HG03097 (cell line): ENCODE results near the gene CYB561.
"Not testable (repeated sequence)": the region's sequence is repeated elsewhere in the genome, so short reads cannot be mapped to it uniquely, and the experiment has no call there.

Experiments
- ATAC-seq: cut with Tn5 transposase; IDR thresholded peaks from one replicate; pipeline ENCODE4 v1.9.1; 2021; ENCODE audit not compliant: unreplicated experiment, low FRiP score

Gene CYB561

GRCh38 chr17:63479495-63480184 lies 33.5 kb upstream of the CYB561 start:
- ATAC-seq = no peak

GRCh38 chr17:63478814-63479494 lies 32.8 kb upstream of the CYB561 start:
- peak; percentile 80 for ATAC-seq

GRCh38 chr17:63477480-63478440 lies 31.7 kb upstream of the CYB561 start:
- no peak for ATAC-seq

GRCh38 chr17:63476854-63477479 lies 30.9 kb upstream of the CYB561 start, which contains the start of gene ACE:
Gene ACE, plus strand, starts transcription at chr17:63477061. Its CDS starts 34 bp downstream, at chr17:63477095.
- ATAC-seq = no peak

GRCh38 chr17:63476459-63476853 lies 30.4 kb upstream of the CYB561 start:
- ATAC-seq = no peak

- ATAC-seq = no peak
Measured at GRCh38 chr17:63475491-63476412, 29.6 kb upstream of the CYB561 start.

- no peak for ATAC-seq
Measured at GRCh38 chr17:63474586-63475460, 28.7 kb upstream of the CYB561 start.

GRCh38 chr17:63474174-63474573 lies 28.1 kb upstream of the CYB561 start:
- ATAC-seq = no peak

- not testable (repeated sequence) for ATAC-seq
Measured at GRCh38 chr17:63468099-63468498, 22.0 kb upstream of the CYB561 start.

GRCh38 chr17:63464691-63465236 lies 18.7 kb upstream of the CYB561 start:
- ATAC-seq = no peak

- ATAC-seq = no peak
Measured at GRCh38 chr17:63463771-63464170, 17.7 kb upstream of the CYB561 start.

- no peak for ATAC-seq
Measured at GRCh38 chr17:63460018-63460417, 13.9 kb upstream of the CYB561 start.

GRCh38 chr17:63458478-63458877 lies 12.4 kb upstream of the CYB561 start:
- no peak for ATAC-seq

GRCh38 chr17:63455417-63455816 lies 9.3 kb upstream of the CYB561 start:
- ATAC-seq = no peak

GRCh38 chr17:63454915-63455314 lies 8.8 kb upstream of the CYB561 start:
- no peak for ATAC-seq

- not testable (repeated sequence) for ATAC-seq
Measured at GRCh38 chr17:63454357-63454756, 8.3 kb upstream of the CYB561 start.

GRCh38 chr17:63452962-63453551 lies 7.0 kb upstream of the CYB561 start:
- ATAC-seq = no peak
